NCI-H1930 (cell line): ENCODE data around the gene MED29.
A peak's percentile ranks its signal among the peaks of the same experiment; 100 is the strongest.

Source experiments
- DNase-seq, 2 experiments: peaks; one replicate each; lab custom pipeline; 2025; lab: John Stamatoyannopoulos, UW

Gene MED29

DNA sequence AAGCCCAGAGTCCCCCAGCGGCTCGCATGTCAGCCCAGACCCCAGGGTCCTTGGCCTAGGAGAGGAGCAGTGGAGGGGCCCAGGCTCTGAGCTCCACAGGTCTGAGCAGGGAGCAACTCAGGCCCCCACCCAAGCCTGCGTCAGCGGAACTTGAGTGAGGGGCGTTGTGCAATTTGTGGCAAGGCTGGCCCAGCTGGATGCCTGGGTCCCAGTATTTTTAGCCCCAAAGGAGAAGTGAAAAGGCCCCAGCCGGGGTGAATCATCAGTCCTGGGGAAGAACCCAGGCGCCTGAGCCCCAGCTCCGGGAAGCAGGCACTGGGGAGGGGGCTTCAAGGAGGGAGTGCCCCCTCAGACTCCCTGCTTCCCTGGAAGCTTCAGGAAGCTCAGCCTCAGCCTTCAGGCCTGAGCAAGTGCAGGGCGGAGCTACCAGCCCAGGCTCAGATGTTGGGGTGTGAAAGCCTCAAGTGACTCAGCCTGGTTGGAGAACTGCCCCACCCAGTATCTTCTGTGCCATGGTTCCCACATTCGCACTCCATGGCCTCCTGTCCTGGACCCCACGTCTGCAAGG is 7.2 kb downstream of the MED29 start:
- no peak for DNase-seq

DNA sequence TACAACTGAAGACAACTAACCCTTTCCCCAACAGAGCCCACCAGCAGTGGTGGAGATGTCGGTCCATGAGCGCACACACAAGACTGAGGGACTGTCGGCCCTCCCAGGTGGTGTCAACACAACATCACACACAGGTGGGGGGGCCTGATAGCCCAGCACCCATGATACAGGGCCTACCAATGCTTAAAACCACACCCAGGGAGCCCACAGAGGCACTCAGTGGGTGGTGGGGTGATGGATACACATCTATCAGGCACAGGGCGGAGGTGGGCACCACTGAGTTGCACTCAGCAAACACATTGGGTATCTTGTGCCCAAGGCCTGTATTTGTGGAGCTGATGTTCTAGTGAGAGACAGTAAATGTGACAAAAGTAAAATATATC is 8.5 kb downstream of the MED29 start:
- no peak for DNase-seq

DNA sequence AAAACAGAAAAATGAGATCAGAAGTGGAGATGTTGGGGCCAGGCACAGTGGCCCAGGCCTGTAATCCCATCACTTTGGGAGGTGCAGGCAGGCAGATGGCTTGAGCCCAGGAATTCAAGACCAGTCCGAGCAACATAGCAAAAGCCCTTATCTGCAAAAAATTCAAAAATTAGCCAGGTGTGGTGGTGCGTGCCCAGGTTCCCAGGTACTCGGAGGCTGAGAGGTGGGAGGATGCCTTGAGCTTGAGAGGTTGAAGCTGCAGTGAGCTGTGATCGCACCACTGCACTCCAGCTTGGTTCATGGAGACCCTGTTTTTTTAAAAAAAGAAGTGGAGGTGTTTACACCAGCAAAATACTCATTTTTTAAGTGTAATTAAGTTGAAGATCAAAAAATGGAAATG is 8.9 kb downstream of the MED29 start:
- no peak for DNase-seq

DNA sequence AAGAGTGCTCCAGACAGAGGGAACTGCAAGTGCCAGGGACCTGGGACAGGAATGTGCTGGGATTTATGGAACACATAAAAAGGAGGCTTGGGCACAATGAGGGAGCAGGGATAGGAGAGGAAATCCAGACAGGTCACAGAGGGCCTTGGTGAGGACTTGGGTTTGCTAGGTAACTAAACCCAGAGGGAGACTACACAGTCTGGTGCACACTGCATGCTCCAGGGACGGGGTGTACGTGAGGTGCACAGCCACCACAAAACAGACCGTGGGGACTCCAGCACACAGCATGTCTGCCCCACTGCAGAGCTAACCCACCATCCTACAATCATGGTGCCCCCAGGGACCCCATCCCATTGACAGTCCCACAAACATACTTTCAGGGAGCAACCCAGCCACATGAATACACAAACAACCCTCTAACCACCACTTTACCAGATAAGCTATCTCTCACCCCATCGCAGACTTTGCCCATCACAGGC is 9.9 kb downstream of the MED29 start:
- DNase-seq, result no peak

DNA sequence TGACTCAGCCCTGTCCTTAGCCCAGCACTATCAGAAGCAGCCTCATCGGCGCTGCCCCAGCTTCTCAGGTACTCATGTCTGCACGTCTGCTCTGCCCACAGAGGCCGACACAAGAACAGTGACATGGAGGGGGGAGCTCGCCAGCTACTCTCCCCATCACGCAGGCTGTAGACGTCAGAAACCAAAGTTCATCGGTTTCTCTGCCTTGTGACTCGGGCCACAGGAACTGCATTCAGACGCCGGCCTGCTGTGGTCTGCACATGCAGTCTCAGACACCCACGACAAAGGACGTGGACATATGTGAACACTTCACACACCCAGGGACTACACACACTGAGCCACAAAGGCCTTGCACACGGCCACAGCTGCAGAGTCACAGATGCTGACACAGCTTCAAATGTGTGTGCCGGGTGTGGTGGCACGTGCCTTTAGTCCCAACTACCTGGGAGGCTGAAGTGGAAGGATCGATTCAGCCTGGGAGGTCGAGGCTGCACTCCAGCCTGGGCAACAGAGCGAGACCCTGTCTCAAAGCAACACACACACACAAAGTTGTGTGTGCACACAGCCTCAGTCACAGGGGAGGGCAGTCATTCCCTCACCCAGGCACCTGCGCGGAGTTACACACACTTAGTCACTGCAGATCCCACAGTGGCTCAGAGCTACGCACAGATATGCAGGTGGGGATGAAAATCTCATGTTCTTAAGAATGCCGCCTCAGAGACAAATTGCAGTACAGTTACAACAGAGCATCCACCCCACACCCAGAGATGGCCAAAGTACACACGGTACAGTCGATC is 10.6 kb downstream of the MED29 start:
- no peak for DNase-seq

DNA sequence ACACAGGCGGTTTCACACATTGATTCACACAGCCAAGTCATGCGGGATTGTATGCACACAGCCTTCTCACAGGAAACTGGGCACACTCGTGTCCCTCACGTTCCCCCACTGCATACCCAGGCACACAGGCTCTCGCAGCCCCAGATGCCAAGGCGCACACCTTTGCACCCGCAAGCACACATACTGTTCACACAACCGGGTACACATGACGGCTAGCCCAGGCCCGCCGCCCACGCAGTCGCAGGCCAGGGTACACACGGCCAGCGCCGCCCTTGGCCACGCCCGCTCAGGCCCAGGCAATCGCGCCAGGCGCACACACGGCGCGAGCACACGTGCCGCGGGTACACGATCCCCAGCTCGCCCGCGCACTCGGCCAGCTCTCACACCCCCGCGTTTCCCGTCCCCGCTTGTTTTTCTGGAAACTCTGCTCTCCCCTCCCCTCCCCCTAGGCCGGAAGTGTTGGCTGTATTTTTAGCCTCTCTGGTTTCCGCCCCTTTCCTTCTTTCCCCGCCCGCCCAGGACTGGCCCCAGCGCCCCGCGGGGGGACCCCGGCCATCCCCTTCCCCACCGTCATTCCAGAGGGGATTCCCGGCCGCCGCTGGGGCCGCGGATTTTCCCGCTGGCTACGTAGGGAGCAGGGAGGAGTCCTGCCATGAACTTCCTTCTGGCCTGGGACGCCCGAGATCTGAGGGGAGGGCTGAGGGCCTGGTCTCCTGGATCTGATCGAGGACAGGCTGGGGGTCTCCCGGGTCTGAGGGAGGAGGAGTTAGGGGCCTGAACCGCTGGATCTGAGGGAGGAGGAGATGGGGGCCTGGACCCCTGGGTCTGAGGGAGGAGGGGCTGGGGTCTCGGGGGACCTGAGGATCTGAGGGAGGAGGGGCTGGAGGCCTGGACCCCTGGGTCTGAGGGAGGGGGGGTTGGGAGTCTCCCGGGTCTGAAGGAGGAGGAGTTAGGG is 11.4 kb downstream of the MED29 start:
- DNase-seq, result peak; percentile 25 to 49

DNA sequence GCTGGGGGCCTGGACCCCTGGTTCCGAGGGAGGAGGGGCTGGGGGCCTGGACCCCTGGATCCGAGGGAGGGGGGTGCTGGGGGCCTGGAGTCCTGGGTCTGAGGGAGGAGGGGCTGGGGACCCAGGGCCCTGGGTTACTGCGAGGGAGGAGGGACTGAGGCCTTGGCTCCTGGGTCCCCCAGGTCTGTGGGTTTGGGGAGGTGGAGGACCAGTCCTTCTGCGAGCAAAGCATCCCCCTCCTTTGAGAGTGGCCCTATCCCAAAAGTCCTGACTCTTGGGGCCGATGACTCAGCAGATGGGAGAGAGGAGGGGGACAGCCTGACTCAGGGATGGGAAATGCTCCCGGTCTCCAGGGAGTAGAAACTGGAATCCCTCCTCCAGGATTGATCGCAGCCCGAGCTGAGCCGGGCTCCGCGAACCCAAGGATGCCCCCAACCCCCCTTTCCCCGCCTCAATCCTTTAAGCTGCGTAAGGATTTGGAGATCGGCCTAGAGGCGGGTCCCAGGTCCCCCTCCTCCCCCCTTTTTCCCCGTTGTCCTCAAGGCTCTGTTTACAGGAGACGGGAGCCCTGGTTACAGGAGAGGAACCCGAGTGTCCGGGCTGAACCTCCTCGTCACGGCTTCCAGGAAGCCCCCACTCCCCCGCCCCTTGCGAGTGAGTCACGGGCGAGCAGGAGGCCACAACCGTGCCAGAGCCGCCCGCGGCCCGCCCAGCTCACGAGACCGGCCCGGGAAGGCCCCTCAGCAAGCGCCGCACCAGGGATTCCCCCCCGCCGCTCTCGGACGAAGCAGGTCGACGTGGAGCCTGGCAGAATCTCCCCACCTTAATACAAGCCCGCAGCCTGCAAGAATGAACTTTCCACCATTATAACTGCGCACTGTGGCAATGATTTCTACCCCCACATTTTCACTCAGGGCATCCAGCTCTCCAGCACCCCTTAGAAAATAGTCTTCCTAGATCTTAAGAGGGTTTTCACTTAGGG is 12.4 kb downstream of the MED29 start:
- DNase-seq, result no peak

DNA sequence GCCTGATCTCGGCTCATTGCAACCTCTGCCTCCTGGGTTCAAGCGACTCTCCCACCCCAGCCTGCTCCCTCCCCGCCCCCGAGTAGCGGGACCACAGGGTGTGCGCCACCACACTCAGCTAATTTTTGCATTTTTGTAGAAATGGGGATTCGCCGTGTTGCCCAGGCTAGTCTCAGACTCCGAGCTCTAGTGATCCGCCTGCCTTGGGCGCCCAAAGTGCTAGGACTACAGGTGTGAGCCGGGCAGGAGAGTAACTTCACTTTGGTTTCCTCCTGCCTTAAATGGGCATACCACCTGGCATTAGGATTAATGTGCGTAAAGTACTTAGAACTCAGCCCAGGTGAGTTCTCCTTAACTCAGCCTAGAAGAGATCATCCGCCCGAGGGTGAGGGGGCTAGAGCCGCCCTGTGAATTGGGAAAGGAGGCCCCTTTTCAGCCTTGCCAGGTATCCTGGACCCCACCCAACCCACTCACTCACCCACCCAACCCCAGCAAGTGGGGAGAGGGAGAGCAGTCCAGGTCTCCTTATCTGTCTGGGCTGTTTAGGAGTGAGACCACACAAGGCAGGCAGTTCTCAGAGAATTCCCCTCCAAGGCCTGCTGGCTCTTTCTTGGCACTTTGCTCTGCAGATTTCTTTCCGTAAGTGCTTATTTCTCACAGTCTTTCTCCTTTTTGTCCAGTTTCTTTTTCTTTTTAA is 14.2 kb downstream of the MED29 start:
- no peak for DNase-seq

DNA sequence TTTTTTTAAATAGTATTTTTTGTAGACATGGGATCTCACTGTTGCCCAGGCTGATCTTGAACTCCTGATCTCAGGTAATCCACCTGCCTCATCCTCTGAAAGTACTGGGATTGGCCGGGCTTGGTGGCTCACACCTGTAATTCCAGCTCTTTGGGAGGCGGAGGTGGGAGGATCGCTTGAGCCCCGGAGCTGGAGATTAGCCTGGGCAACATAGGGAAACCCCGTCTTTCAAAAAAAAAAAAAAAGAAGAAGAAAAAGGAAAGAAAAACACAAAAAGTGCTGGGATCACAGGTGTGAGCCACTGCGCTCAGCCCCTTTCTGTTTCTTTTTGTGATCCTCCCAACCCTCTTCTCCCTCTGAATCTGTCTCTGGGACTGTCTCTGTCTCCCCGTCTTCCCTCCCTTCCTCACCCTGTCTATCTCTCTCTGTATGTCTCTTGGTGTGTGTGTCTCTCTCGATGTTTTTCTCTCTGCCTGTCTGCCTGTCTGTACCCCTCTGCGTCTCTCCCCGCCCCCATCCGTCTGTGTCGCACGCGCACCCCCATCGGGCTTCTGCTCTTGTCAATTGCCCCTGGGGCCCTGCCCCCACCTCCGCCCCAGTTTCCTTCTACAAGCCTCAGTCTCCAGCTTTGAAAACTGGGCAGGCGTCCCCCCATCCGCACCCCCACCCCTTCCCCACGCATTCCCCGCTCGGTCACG is 14.9 kb downstream of the MED29 start:
- no peak for DNase-seq

DNA sequence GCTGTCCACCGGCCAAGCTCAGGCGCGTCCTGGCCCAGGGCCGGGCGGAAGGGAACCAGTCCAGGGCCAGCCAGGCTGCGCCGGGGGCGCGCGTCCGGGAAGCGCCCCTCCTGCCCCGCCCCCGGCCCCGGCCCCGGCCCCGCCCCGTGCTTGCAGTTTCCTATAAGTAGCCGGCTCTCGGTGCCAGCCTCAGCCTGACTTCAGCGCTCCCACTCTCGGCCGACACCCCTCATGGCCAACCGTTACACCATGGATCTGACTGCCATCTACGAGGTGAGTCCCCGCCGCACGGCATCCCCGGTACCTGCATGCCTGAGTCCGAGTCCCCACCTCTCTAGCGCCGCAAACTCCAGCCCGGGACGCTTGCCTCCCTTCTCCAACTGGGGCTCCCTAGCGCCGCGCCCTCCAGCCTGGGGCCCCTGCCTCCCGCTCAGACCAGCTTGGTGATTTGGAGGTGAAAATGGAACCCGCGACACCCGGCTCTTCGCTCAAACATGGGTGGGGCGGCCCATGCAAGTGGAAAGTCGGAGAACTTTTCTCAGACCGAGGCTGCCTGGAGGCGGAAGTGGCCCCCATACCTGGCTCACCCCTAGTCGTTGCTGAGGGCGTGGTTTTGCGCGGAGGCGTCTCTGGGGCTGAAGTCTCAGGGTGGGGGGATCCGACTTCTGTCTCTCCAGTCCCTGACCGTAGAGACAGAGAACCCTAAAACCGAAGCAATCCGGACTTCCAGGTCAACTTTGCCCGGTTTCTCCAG is 15.7 kb downstream of the MED29 start, which contains the start of gene ZFP36:
ZFP36 (plus strand) TSS at position 192 of the 754 bp plus-strand sequence; CDS start at position 250, 58 bp downstream.
- peak; percentile 56 to 68 for DNase-seq

DNA sequence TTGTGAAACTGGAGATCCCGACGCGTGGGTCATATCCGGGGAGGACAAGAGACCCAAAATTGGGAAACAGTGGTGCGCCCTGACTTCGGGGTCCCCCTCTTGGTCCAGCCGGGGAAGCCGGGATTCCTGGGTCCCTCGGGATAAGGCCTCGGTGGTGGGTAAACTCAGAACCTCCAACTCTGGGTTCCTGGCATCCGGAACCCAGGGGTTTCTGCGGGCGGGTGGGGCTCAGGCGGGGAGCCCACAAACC is 16.2 kb downstream of the MED29 start:
- DNase-seq, result no peak

DNA sequence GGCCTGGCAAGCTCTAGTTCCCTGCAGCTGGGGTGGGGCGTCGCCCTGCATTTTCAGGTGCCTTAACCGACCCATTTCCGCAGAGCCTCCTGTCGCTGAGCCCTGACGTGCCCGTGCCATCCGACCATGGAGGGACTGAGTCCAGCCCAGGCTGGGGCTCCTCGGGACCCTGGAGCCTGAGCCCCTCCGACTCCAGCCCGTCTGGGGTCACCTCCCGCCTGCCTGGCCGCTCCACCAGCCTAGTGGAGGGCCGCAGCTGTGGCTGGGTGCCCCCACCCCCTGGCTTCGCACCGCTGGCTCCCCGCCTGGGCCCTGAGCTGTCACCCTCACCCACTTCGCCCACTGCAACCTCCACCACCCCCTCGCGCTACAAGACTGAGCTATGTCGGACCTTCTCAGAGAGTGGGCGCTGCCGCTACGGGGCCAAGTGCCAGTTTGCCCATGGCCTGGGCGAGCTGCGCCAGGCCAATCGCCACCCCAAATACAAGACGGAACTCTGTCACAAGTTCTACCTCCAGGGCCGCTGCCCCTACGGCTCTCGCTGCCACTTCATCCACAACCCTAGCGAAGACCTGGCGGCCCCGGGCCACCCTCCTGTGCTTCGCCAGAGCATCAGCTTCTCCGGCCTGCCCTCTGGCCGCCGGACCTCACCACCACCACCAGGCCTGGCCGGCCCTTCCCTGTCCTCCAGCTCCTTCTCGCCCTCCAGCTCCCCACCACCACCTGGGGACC is 16.6 kb downstream of the MED29 start:
- DNase-seq, result no peak

DNA sequence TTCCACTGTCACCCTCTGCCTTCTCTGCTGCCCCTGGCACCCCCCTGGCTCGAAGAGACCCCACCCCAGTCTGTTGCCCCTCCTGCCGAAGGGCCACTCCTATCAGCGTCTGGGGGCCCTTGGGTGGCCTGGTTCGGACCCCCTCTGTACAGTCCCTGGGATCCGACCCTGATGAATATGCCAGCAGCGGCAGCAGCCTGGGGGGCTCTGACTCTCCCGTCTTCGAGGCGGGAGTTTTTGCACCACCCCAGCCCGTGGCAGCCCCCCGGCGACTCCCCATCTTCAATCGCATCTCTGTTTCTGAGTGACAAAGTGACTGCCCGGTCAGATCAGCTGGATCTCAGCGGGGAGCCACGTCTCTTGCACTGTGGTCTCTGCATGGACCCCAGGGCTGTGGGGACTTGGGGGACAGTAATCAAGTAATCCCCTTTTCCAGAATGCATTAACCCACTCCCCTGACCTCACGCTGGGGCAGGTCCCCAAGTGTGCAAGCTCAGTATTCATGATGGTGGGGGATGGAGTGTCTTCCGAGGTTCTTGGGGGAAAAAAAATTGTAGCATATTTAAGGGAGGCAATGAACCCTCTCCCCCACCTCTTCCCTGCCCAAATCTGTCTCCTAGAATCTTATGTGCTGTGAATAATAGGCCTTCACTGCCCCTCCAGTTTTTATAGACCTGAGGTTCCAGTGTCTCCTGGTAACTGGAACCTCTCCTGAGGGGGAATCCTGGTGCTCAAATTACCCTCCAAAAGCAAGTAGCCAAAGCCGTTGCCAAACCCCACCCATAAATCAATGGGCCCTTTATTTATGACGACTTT is 17.4 kb downstream of the MED29 start:
- DNase-seq, result no peak

DNA sequence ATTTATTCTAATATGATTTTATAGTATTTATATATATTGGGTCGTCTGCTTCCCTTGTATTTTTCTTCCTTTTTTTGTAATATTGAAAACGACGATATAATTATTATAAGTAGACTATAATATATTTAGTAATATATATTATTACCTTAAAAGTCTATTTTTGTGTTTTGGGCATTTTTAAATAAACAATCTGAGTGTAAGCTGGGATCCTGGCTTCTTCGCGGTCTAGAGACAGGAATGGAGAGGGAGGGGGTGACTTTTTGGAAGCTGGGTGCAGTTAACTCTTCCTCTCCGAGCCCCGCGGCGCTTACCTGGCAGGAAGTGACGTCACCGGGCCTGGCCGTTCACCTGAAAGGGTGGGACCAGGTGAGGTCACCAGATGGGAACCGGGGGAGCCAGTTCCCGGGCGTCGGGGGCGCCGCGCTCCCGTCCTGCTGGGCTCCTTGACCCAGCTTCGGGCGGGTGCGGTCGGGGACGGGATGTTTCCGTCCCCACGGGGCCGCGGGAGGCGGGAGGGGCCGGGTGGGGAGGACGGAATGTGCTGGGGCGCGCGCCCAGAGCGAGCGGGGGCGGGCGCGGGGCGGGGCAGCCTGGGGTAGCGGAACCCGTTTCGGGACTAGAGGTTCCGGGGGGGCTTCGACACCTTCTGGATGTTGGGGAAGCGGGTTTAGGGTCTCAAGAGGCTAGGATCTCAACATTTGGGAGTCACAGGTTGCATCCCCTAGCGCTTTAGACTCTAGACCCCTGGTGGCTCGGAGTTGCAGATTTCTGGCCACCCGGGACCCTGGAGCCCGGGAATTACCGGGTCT is 18.2 kb downstream of the MED29 start:
- DNase-seq, result peak; percentile 87 to 92

DNA sequence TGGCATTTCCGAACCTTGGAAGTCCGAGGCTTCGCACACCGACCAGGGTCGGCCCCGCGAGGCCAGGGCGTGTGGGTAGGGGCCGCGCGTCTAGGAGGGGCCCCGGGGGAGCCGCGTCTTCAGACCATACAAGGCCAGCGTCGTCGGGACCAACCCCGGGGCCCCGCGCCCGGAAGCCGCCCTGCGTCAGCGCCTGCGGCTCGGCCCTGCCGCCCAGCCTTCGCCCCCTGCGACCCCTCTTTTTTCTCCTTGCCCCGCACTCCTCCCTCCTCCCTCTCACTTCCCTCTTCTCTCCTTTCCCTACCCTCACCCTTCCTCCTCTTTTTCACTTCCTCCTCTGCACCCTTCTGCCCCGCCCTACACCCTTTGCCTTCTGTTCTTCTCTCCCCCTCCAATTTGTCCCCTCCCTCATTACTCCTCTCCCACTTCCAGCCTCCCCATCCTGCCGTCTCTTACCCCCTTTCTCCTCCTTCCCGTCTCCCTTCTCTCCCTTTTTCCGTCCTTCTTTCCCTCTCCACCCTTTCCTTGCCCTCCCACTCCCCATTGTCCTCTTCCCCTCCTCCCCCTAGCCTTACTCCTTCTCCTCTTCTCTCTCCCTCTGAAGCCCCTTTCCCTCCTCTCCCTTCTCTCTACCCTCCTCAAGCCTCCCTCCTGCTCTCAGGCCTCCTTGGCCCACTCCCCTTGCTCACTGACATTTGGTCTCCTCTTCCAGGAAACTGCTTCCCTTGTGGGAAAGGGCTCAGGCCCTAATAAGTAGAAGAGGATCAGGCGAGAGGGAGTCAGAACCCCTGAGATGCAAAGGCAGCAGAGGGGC is 19.0 kb downstream of the MED29 start:
- no peak for DNase-seq

DNA sequence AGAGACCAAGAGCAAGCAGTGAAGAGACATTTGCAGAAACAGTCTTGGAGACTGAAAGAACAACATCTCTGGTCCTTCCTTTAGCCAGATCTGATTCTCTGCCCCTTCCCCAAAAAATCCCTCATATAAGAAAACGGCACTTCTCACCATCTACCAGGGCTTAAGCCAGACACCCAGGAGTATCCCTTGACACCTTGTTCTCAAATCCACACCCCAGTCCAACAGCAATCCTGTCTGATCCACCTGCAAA is 19.6 kb downstream of the MED29 start:
- DNase-seq, result no peak
